Heart left ventricle (tissue), 13 donors: ENCODE data around the gene MACF1.

Experiments
- POLR2A ChIP-seq, 2 donors: fragments of 450-650 bp; IDR thresholded peaks; one replicate each; pipeline ENCODE4 v1.6.1; 2017; ENCODE audit warnings: antibody characterized with exemption in 2 of 2, mild to moderate bottlenecking in 2 of 2, moderate library complexity in 2 of 2
- TF ChIP-seq, protein P1 (sequence below), 12 donors: fragments of 200-600 bp; sonication (generic) in 4 of 12; IDR thresholded peaks; one replicate each; pipeline versions ENCODE4 v1.5.0 to v1.8.0; 2018 to 2022; ENCODE audit warnings: antibody characterized with exemption in 12 of 12, mild to moderate bottlenecking in 5 of 12
- donor health status: ischemic (EF 13 %, LVEDD 7.1; RV severe dilation, severe dysfunction).
- donor health status: DM: no; HTN: yes; CAD: no.
- donor health status: DM: no; HTN: no; CAD: no.
- donor health status: ischemic (EF 25% LVEDD 6.9; RV normal size, moderate dysfunction).
- donor health status: ischemic (EF 25% LVEDD 5.7; RV mildly dilated, moderate dysfunction).
- donor health status: ischemic (EF 35%, LVEDD 5.7; RV mildly dilated, moderate dysfunction).
- donor health status: nonischemic (EF 11% LVEDD 7.7; RV severe dilation, severe dysfunction).
- donor health status: DM: yes; HTN: yes; CAD: no.
- donor health status: PGD.
- donor health status: ischemic (EF 29% LVEDD 5.4; RV normal size, mild dysfunction).
- donor health status: nonischemic (EF 23%, LVEDD 6.1; RV moderate dilation, normal function).

GRCh38 chr1:39205781-39206464 lies 1.4 kb downstream of the MACF1 start:
- TF ChIP-seq, protein P1, sequence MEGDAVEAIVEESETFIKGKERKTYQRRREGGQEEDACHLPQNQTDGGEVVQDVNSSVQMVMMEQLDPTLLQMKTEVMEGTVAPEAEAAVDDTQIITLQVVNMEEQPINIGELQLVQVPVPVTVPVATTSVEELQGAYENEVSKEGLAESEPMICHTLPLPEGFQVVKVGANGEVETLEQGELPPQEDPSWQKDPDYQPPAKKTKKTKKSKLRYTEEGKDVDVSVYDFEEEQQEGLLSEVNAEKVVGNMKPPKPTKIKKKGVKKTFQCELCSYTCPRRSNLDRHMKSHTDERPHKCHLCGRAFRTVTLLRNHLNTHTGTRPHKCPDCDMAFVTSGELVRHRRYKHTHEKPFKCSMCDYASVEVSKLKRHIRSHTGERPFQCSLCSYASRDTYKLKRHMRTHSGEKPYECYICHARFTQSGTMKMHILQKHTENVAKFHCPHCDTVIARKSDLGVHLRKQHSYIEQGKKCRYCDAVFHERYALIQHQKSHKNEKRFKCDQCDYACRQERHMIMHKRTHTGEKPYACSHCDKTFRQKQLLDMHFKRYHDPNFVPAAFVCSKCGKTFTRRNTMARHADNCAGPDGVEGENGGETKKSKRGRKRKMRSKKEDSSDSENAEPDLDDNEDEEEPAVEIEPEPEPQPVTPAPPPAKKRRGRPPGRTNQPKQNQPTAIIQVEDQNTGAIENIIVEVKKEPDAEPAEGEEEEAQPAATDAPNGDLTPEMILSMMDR (IDR thresholded peaks at IDR 0.05), result no peak
- TF ChIP-seq POLR2A (IDR thresholded peaks at IDR 0.05), result no peak
